Activated naive CD8-positive, alpha-beta T cell (primary cell): ENCODE measurements around the gene DZANK1.

Experiments
- H3K27ac Mint-ChIP-seq: one replicate; pipeline ENCODE4 v1.8.0; 2021; ENCODE audit warnings: mixed read lengths
- H3K27me3 Mint-ChIP-seq: one replicate; pipeline ENCODE4 v1.8.0; 2021; ENCODE audit warnings: mixed read lengths
- H3K36me3 Mint-ChIP-seq: one replicate; pipeline ENCODE4 v1.8.0; 2021; ENCODE audit warnings: mixed read lengths
- H3K4me1 Mint-ChIP-seq: one replicate; pipeline ENCODE4 v1.8.0; 2021; ENCODE audit warnings: low read depth, mixed read lengths
- H3K4me3 Mint-ChIP-seq: one replicate; pipeline ENCODE4 v1.8.0; 2021; ENCODE audit warnings: mild to moderate bottlenecking, mixed read lengths
- H3K9me3 Mint-ChIP-seq: one replicate; pipeline ENCODE4 v1.8.0; 2021; ENCODE audit warnings: low read depth, mixed read lengths

DZANK1 gene

GRCh38 chr20:18477821-18478220 lies 11.0 kb upstream of the DZANK1 start:
- no peak overlapping the region for H3K4me3 Mint-ChIP-seq
- H3K27ac Mint-ChIP-seq = no peak overlapping the region
- no peaks in the 10 kb centered on the region for H3K4me1 Mint-ChIP-seq
- peaks cover 15% of the 10 kb centered on the region for H3K36me3 Mint-ChIP-seq
- no peaks in the 10 kb centered on the region for H3K9me3 Mint-ChIP-seq
- no peaks in the 10 kb centered on the region for H3K27me3 Mint-ChIP-seq

DNA sequence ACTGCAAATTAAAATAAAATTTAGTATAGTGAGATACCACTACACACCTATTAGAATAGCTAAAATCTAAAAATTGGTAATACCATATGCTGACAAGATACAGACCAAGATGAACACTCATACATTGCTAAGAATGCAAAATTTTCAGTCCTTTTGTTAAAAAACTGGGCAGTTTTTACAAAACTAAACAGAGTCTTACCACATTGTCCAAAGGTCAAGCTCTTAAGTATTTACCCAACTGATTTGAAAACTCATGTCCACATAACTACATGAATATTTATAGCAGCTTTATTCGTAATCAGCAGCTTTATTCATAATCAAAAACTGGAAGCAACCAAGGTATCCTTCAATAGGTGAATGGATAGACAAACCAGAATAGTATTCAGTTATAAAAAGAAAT lies 10.4 kb upstream of the DZANK1 start:
- Mint-ChIP-seq H3K27me3 (no peaks in the 10 kb centered on the region), H3K27ac (no peak overlapping the region), H3K9me3 (no peaks in the 10 kb centered on the region), H3K4me1 (no peaks in the 10 kb centered on the region), H3K4me3 (no peak overlapping the region), H3K36me3 (peaks cover 15% of the 10 kb centered on the region)

- Mint-ChIP-seq H3K9me3 (no peaks in the 10 kb centered on the region), H3K36me3 (peaks cover 2% of the 10 kb centered on the region), H3K4me1 (peaks cover 24% of the 10 kb centered on the region), H3K4me3 (peak overlapping the region; percentile 98), H3K27ac (peak overlapping the region; percentile 97), H3K27me3 (no peaks in the 10 kb centered on the region)
These were observed 296 bp downstream of the DZANK1 start for GRCh38 chr20:18466574-18466893.

- H3K4me3 Mint-ChIP-seq = peak overlapping the region; percentile 98
- H3K4me1 Mint-ChIP-seq = peaks cover 24% of the 10 kb centered on the region
- peaks cover 2% of the 10 kb centered on the region for H3K36me3 Mint-ChIP-seq
- H3K27ac Mint-ChIP-seq = peak overlapping the region; percentile 46
- H3K9me3 Mint-ChIP-seq = no peaks in the 10 kb centered on the region
- no peaks in the 10 kb centered on the region for H3K27me3 Mint-ChIP-seq
These were observed 1.2 kb downstream of the DZANK1 start for GRCh38 chr20:18465536-18466200.

DNA sequence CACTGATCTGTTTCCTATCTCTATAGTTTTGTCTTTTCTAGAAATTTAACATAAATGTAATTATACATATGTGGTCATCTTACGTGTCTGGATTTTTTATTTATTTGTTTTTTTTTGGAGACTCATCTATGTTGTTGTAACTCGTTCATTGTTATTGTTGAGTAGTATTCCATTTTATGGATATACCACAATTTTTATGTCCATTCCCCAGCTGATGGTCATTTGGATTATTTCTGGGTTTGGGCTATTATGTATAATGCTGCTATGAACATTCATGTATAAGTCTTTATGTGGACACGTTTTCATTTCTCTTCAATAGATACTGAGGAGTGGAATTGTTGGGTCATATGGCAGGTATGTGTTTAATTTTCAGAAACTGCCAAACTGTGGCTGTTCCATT lies 10.2 kb downstream of the DZANK1 start:
- Mint-ChIP-seq H3K36me3 (peaks cover 4% of the 10 kb centered on the region), H3K4me1 (no peaks in the 10 kb centered on the region), H3K4me3 (no peak overlapping the region), H3K27ac (no peak overlapping the region), H3K9me3 (peaks cover 6% of the 10 kb centered on the region), H3K27me3 (no peaks in the 10 kb centered on the region)

DNA sequence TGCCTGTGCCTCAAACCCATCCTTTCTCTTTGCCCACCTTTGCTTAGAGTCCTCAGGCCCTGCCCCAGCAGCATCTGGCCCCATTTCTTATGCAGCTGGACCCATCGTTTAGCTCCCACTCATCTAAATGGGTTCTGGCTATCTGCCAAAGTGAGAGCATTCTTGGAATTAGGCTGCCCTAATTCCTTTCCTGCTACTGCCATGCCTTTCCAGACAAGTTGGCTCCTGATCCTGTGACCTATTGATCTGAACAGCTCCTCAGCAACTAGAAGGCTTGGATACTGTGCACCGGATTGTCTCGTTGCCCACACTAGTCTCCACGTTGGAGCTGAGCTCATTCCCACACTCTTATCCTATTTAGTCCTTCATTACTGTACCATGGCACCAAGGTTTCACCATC lies 22.9 kb downstream of the DZANK1 start:
- no peaks in the 10 kb centered on the region for H3K27me3 Mint-ChIP-seq
- peaks cover 4% of the 10 kb centered on the region for H3K36me3 Mint-ChIP-seq
- no peaks in the 10 kb centered on the region for H3K9me3 Mint-ChIP-seq
- H3K27ac Mint-ChIP-seq = no peak overlapping the region
- no peak overlapping the region for H3K4me3 Mint-ChIP-seq
- no peaks in the 10 kb centered on the region for H3K4me1 Mint-ChIP-seq

- H3K27ac Mint-ChIP-seq = no peak overlapping the region
- H3K9me3 Mint-ChIP-seq = no peaks in the 10 kb centered on the region
- no peaks in the 10 kb centered on the region for H3K4me1 Mint-ChIP-seq
- no peaks in the 10 kb centered on the region for H3K27me3 Mint-ChIP-seq
- no peaks in the 10 kb centered on the region for H3K36me3 Mint-ChIP-seq
- H3K4me3 Mint-ChIP-seq = no peak overlapping the region
These were observed 26.4 kb downstream of the DZANK1 start for GRCh38 chr20:18440403-18440802.

GRCh38 chr20:18436847-18437246 lies 30.0 kb downstream of the DZANK1 start:
- Mint-ChIP-seq H3K9me3 (no peaks in the 10 kb centered on the region), H3K27ac (no peak overlapping the region), H3K27me3 (no peaks in the 10 kb centered on the region), H3K4me3 (no peak overlapping the region), H3K36me3 (no peaks in the 10 kb centered on the region), H3K4me1 (no peaks in the 10 kb centered on the region)

DNA sequence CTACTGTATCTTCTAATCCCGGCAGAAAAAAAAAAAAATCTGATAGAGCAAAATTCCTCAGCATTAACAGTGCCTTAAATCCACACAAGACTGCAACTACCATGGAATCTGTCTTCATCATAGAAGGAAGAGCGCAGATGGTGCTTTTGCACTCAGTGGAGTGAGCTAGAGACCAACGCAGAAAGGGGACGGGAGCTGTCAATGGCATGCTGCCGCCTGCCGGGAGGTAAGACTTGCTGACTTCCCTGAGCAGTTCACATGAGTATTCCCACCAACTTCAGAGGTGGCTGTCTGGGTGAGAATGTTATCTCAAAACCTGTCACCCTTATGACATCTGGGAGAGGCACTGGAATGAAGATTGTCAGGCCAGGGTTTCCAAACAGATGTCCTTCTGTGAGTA lies 35.6 kb downstream of the DZANK1 start:
- H3K9me3 Mint-ChIP-seq = no peaks in the 10 kb centered on the region
- no peaks in the 10 kb centered on the region for H3K36me3 Mint-ChIP-seq
- H3K4me3 Mint-ChIP-seq = no peak overlapping the region
- no peaks in the 10 kb centered on the region for H3K4me1 Mint-ChIP-seq
- H3K27me3 Mint-ChIP-seq = no peaks in the 10 kb centered on the region
- no peak overlapping the region for H3K27ac Mint-ChIP-seq

- Mint-ChIP-seq H3K9me3 (no peaks in the 10 kb centered on the region), H3K4me3 (no peak overlapping the region), H3K27ac (no peak overlapping the region), H3K27me3 (no peaks in the 10 kb centered on the region), H3K36me3 (no peaks in the 10 kb centered on the region), H3K4me1 (no peaks in the 10 kb centered on the region)
These were observed 36.5 kb downstream of the DZANK1 start for GRCh38 chr20:18430172-18430826.

- Mint-ChIP-seq H3K4me1 (no peaks in the 10 kb centered on the region), H3K27ac (no peak overlapping the region), H3K9me3 (no peaks in the 10 kb centered on the region), H3K4me3 (no peak overlapping the region), H3K27me3 (no peaks in the 10 kb centered on the region), H3K36me3 (no peaks in the 10 kb centered on the region)
These were observed 38.2 kb downstream of the DZANK1 start for GRCh38 chr20:18428490-18429173.

DNA sequence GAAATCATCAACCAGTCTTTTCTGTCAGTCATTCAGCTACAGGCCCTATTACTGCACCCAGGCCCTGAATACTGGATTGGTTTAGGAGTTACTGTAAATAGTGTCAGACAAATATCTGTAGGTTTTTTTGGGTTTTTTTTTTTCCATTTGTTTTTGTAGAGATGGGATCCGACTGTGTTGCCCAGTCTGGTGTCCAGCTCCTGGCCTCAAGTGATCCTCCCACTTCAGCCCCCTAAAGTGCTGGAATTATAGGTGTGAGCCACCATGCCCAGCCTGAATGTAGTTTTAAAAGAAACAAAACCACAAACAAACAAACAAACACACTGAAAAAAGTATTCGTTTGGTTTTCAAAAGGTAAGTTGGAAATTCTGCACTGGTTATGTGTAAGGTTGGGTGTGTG lies 39.6 kb downstream of the DZANK1 start:
- Mint-ChIP-seq H3K27me3 (no peaks in the 10 kb centered on the region), H3K9me3 (no peaks in the 10 kb centered on the region)

DNA sequence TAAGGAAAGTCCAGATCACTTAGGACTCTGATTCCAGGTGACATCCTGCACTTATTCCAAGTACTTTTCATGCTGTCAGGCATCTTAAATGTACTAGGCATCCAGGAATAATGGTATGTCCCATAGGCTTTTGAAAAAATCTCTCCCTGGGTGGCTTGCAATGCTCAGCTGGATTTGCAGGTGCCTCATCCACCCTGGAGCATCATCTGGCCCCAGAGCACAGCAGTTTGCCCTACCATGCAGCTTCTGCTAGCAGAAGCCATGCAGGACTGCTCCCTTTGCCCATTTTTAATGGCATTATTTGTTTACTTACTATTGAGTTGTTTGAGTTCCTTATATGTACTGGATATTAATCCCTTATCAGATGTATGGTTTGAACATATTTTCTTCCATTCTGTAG lies 45.2 kb downstream of the DZANK1 start:
- no peak overlapping the region for H3K27ac Mint-ChIP-seq
- H3K4me3 Mint-ChIP-seq = no peak overlapping the region
- H3K9me3 Mint-ChIP-seq = no peaks in the 10 kb centered on the region
- no peaks in the 10 kb centered on the region for H3K4me1 Mint-ChIP-seq
- no peaks in the 10 kb centered on the region for H3K27me3 Mint-ChIP-seq
- no peaks in the 10 kb centered on the region for H3K36me3 Mint-ChIP-seq

More for the DNA sequence above, 39.6 kb downstream of the DZANK1 start:
- Mint-ChIP-seq H3K4me3 (no peak overlapping the region), H3K27ac (no peak overlapping the region), H3K36me3 (no peaks in the 10 kb centered on the region), H3K4me1 (no peaks in the 10 kb centered on the region)

GRCh38 chr20:18416486-18416885 lies 50.3 kb downstream of the DZANK1 start:
- no peaks in the 10 kb centered on the region for H3K9me3 Mint-ChIP-seq
- no peak overlapping the region for H3K4me3 Mint-ChIP-seq
- no peaks in the 10 kb centered on the region for H3K36me3 Mint-ChIP-seq
- H3K4me1 Mint-ChIP-seq = peaks cover 3% of the 10 kb centered on the region
- no peak overlapping the region for H3K27ac Mint-ChIP-seq
- H3K27me3 Mint-ChIP-seq = no peaks in the 10 kb centered on the region

DNA sequence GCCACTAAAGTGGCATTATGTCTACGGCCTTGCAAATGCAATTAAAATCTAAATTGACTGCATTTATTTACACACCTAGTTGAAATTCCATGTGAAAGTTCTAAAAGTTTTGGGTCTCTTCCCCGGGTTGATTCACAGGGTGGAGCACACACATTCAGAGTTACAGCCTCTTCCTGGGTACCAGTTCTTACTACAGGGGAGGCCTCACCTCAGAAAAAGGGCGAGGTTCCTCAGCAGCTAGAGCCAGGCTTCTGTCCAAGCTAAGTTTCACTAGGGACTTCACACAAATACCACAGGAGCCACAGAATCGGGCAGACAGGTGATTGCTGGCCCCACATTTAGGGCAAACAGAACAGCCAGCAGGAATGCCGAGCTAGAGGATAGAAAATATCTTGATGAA lies 52.7 kb downstream of the DZANK1 start:
- no peak overlapping the region for H3K27ac Mint-ChIP-seq

More for the DNA sequence above, 52.7 kb downstream of the DZANK1 start:
- no peaks in the 10 kb centered on the region for H3K9me3 Mint-ChIP-seq
- H3K4me3 Mint-ChIP-seq = no peak overlapping the region
- H3K4me1 Mint-ChIP-seq = peaks cover 3% of the 10 kb centered on the region
- H3K27me3 Mint-ChIP-seq = no peaks in the 10 kb centered on the region
- no peaks in the 10 kb centered on the region for H3K36me3 Mint-ChIP-seq
